Measurements from ENCODE around the gene CLOCK. TPM values are rescaled to one million over a fixed set of nuclear protein-coding genes. Genes with fewer than 3 reads are reported as not detected.

Gene CLOCK
- total RNA-seq, 1 experiment from 2014 or later = 37.6 TPM

DNA sequence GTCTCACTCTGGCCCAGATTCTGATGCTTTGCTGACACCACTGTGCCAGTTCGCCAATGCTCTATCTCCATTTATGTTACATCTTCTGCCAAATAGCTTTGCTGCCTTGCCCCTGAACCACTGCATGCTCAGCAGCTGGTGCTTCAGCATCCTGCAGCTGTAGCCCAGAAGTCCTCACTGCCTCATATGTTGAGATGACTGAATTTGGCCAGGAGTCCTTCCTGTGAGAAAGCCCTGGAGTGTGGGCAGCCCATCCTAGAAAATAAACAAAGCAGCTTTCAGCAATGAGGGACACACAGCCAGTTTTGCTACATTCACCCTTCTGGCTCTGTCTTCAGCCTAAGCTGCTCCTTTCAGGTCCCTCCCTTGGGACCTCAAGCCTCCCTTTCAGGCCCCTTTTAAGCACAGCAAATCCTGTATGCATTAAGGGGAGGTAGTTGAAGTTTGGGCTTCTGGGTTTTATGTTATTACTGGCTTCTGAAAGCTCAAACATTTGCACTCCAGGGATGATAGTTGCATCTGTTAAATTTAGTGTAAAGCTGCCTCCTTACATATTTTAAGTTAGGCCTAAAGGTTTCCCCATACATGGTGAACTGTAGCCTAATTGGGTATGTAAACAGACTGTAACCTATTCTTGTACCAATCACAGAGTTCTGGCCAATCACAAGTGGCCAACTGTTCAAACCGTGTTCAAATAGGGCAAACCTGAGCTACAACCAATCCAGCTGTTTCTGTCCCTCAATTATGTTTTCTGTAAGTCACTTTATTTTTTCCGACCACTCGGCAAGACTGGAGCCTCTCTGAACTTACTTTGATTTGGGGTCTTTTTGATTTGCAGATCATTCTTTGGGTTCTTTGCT lies 153.0 kb downstream of the CLOCK start:
- POLR2A ChIA-PET = interaction anchor here (4.5 to 8.8 kb wide), 3 partner anchors 8 to 41 kb away, joined by 42 to 387 read pairs (median 66); partner anchors contain the start of gene SRD5A3
- Mint-ChIP-seq H3K36me3 (ENCODE audit: insufficient read depth, unreplicated experiment) (peaks cover 26% of the 10 kb centered on the region), H3K4me1 (ENCODE audit: insufficient read depth, unreplicated experiment) (peaks cover 14% of the 10 kb centered on the region), H3K4me3 (ENCODE audit: unreplicated experiment) (no peak overlapping the region), H3K27me3 (ENCODE audit: insufficient read depth, unreplicated experiment) (no peaks in the 10 kb centered on the region), H3K9me3 (ENCODE audit: unreplicated experiment) (no peaks in the 10 kb centered on the region), H3K27ac (ENCODE audit: low read depth, unreplicated experiment) (no peak overlapping the region)
- TF ChIP-seq, protein P1, sequence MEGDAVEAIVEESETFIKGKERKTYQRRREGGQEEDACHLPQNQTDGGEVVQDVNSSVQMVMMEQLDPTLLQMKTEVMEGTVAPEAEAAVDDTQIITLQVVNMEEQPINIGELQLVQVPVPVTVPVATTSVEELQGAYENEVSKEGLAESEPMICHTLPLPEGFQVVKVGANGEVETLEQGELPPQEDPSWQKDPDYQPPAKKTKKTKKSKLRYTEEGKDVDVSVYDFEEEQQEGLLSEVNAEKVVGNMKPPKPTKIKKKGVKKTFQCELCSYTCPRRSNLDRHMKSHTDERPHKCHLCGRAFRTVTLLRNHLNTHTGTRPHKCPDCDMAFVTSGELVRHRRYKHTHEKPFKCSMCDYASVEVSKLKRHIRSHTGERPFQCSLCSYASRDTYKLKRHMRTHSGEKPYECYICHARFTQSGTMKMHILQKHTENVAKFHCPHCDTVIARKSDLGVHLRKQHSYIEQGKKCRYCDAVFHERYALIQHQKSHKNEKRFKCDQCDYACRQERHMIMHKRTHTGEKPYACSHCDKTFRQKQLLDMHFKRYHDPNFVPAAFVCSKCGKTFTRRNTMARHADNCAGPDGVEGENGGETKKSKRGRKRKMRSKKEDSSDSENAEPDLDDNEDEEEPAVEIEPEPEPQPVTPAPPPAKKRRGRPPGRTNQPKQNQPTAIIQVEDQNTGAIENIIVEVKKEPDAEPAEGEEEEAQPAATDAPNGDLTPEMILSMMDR (IDR thresholded peaks at IDR 0.05; ENCODE audit: unreplicated experiment) = no peak
- CTCF ChIA-PET = interaction anchor here (0.9 to 3.9 kb wide), 4 partner anchors 30 to 541 kb away, joined by 3 to 33 read pairs (median 4); partner anchors contain the start of gene SRD5A3
- DNase-seq (ENCODE audit: unreplicated experiment) = no peak
- no TSS peak for BruUV-seq (replicated peaks)
- intact Hi-C loops (cut with micrococcal nuclease) = no loop called here

DNA sequence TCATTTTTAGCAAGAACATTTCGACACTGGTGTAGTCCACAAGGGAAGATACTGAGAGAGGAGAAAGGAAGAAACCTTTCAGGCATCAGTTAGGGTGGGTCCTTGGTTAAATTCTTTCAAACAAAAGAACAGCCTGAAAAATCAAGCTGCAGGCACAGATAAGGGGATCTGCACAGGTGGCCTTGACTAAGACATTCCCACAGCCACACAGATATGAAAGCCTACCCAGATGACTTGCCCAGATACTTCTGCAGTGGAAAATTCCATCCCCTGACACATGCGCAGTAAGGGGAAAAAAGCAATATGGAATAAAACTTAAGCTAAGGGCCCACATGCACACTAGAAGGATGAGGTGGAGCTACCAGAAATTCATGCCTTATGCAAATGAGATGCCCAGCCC lies 159.9 kb downstream of the CLOCK start:
- Mint-ChIP-seq H3K27me3 (ENCODE audit: insufficient read depth, unreplicated experiment) (no peaks in the 10 kb centered on the region), H3K27ac (ENCODE audit: low read depth, unreplicated experiment) (no peak overlapping the region), H3K4me1 (ENCODE audit: insufficient read depth, unreplicated experiment) (no peaks in the 10 kb centered on the region), H3K9me3 (ENCODE audit: unreplicated experiment) (no peaks in the 10 kb centered on the region), H3K36me3 (ENCODE audit: insufficient read depth, unreplicated experiment) (no peaks in the 10 kb centered on the region), H3K4me3 (ENCODE audit: unreplicated experiment) (no peak overlapping the region)
- intact Hi-C loops (cut with micrococcal nuclease) = no loop called here
- no peak for DNase-seq (ENCODE audit: unreplicated experiment)
- POLR2A ChIA-PET = interaction anchor here (1.0 to 4.7 kb wide), 4 partner anchors 8 to 42 kb away, joined by 3 to 42 read pairs (median 4); partner anchors contain the start of gene TMEM165
- no TSS peak for BruUV-seq (replicated peaks)
- TF ChIP-seq, protein P1 (IDR thresholded peaks at IDR 0.05; ENCODE audit: unreplicated experiment) = no peak
- CTCF ChIA-PET = interaction anchor here (1.4 kb wide), 1 partner anchor 41 kb away, joined by 6 read pairs; the partner anchor contains the start of gene SRD5A3

- Mint-ChIP-seq H3K27me3 (ENCODE audit: insufficient read depth, unreplicated experiment) (no peaks in the 10 kb centered on the region), H3K4me3 (ENCODE audit: unreplicated experiment) (no peak overlapping the region), H3K4me1 (ENCODE audit: insufficient read depth, unreplicated experiment) (no peaks in the 10 kb centered on the region), H3K9me3 (ENCODE audit: unreplicated experiment) (no peaks in the 10 kb centered on the region), H3K36me3 (ENCODE audit: insufficient read depth, unreplicated experiment) (no peaks in the 10 kb centered on the region), H3K27ac (ENCODE audit: low read depth, unreplicated experiment) (no peak overlapping the region)
- ChIA-PET CTCF (interaction anchor here (1.4 kb wide), 1 partner anchor 40 kb away, joined by 6 read pairs; the partner anchor contains the start of gene SRD5A3), POLR2A (interaction anchor here (0.5 to 4.7 kb wide), 4 partner anchors 9 to 301 kb away, joined by 3 to 42 read pairs (median 4); partner anchors contain the start of gene TMEM165)
- BruUV-seq (replicated peaks) = no TSS peak
- intact Hi-C loops (cut with micrococcal nuclease) = no loop called here
- TF ChIP-seq, protein P1 (IDR thresholded peaks at IDR 0.05; ENCODE audit: unreplicated experiment) = no peak
- DNase-seq (ENCODE audit: unreplicated experiment) = no peak
These were observed 160.6 kb downstream of the CLOCK start for GRCh38 chr4:55386073-55386472.

- DNase-seq (ENCODE audit: unreplicated experiment) = no peak
- CTCF ChIA-PET = interaction anchor here (0.6 to 0.7 kb wide), 2 partner anchors 8 to 47 kb away, joined by 3 to 4 read pairs; no protein-coding TSS in a partner anchor
These were observed 161.5 kb downstream of the CLOCK start for GRCh38 chr4:55385201-55385649.

More at GRCh38 chr4:55385201-55385649, 161.5 kb downstream of the CLOCK start:
- no TSS peak for BruUV-seq (replicated peaks)
- Mint-ChIP-seq H3K27ac (ENCODE audit: low read depth, unreplicated experiment) (no peak overlapping the region), H3K27me3 (ENCODE audit: insufficient read depth, unreplicated experiment) (no peaks in the 10 kb centered on the region), H3K9me3 (ENCODE audit: unreplicated experiment) (no peaks in the 10 kb centered on the region), H3K36me3 (ENCODE audit: insufficient read depth, unreplicated experiment) (no peaks in the 10 kb centered on the region), H3K4me3 (ENCODE audit: unreplicated experiment) (no peak overlapping the region), H3K4me1 (ENCODE audit: insufficient read depth, unreplicated experiment) (no peaks in the 10 kb centered on the region)
- intact Hi-C loops (cut with micrococcal nuclease) = no loop called here
- TF ChIP-seq, protein P1 (IDR thresholded peaks at IDR 0.05; ENCODE audit: unreplicated experiment) = no peak
- POLR2A ChIA-PET = interaction anchor here (0.8 to 4.7 kb wide), 3 partner anchors 10 to 40 kb away, joined by 4 to 42 read pairs (median 4); partner anchors contain the start of genes SRD5A3 and TMEM165
